Dermis microvascular lymphatic vessel endothelial cell (primary cell): ENCODE measurements around the gene SCNM1. TPM values are rescaled to one million over a fixed set of nuclear protein-coding genes. Genes with fewer than 3 reads are reported as not detected.
A peak's percentile ranks its signal among the peaks of the same experiment; 100 is the strongest.
"Not testable (repeated sequence)": the region's sequence is repeated elsewhere in the genome, so short reads cannot be mapped to it uniquely, and the experiment has no call there.

ENCODE experiments used
- DNase-seq, 2 donors: peaks; one replicate each; pipeline versions ENCODE4 v3.0.0 to v3.0.0-alpha.2; 2010; ENCODE audit warnings: low read depth in 2 of 2
- total RNA-seq: library from RNA; depleted of rRNA; stranded (reverse); fragments of >200 nt; gene quantifications from 2 replicates; pipeline ENCODE4 v1.2.1, GENCODE V29; 2014

Gene SCNM1
- total RNA-seq, 1 donor from 2014 or later, result 17.5 TPM

- DNase-seq, result no peak
These were observed 27.4 kb downstream of the SCNM1 start for GRCh38 chr1:151193304-151193703.

- no peak for DNase-seq
These were observed 27.9 kb downstream of the SCNM1 start for GRCh38 chr1:151193856-151194255.

GRCh38 chr1:151194894-151195594 is 29.1 kb downstream of the SCNM1 start:
- peak; percentile 38 to 78 for DNase-seq

GRCh38 chr1:151196292-151196800 is 30.4 kb downstream of the SCNM1 start:
- peak; percentile 77 to 88 for DNase-seq

- peak in 1 of 2 donors; percentile 34 for DNase-seq
These were observed 31.9 kb downstream of the SCNM1 start for GRCh38 chr1:151197863-151198253.

- DNase-seq, result peak; percentile 96 to 98
These were observed 32.5 kb downstream of the SCNM1 start, which contains the start of gene PIP5K1A for GRCh38 chr1:151198254-151199127. PIP5K1A (plus strand) TSS chr1:151198552; CDS start chr1:151198997, 445 bp downstream.

GRCh38 chr1:151199873-151200581 is 34.1 kb downstream of the SCNM1 start:
- peak in 1 of 2 donors; percentile 58 for DNase-seq

- DNase-seq, result not testable (repeated sequence)
These were observed 39.5 kb downstream of the SCNM1 start for GRCh38 chr1:151205381-151205965.

GRCh38 chr1:151210830-151211229 is 44.9 kb downstream of the SCNM1 start:
- no peak for DNase-seq

GRCh38 chr1:151211972-151212705 is 46.2 kb downstream of the SCNM1 start:
- no peak for DNase-seq

GRCh38 chr1:151213560-151213959 is 47.6 kb downstream of the SCNM1 start:
- DNase-seq, result no peak

Other genes starting within 250 kb of the SCNM1 start
- gene SETDB1, start 239.8 kb upstream of the SCNM1 start, total RNA-seq, result 25.9 and 32.9 TPM in 2 replicates
- gene CERS2, start 191.3 kb upstream of the SCNM1 start, total RNA-seq, result 64.7 and 92.7 TPM in 2 replicates
- gene ANXA9, start 183.9 kb upstream of the SCNM1 start, total RNA-seq, result not detected in 2 replicates
- 9.0 and 9.5 TPM in 2 replicates for gene MINDY1, start 159.2 kb upstream of the SCNM1 start, total RNA-seq
- gene PRUNE1, start 157.7 kb upstream of the SCNM1 start, total RNA-seq, result 4.0 and 8.0 TPM in 2 replicates
- under 0.01 and 0.13 TPM in 2 replicates for gene BNIPL, start 129.6 kb upstream of the SCNM1 start, total RNA-seq
- gene C1orf56, start 118.4 kb upstream of the SCNM1 start, total RNA-seq, result 1.0 and 1.1 TPM in 2 replicates
- gene CDC42SE1, start 106.5 kb upstream of the SCNM1 start, total RNA-seq, result 42.2 and 61.4 TPM in 2 replicates
- 1.3 and 1.8 TPM in 2 replicates for gene MLLT11, start 105.7 kb upstream of the SCNM1 start, total RNA-seq
- 5.6 and 6.4 TPM in 2 replicates for gene GABPB2, start 95.4 kb upstream of the SCNM1 start, total RNA-seq
- 3.1 and 6.2 TPM in 2 replicates for gene SEMA6C, start 19.5 kb upstream of the SCNM1 start, total RNA-seq
- 0.13 TPM in 1 of 2 replicates, not detected in the other for gene TNFAIP8L2, start 9.5 kb upstream of the SCNM1 start, total RNA-seq
- gene LYSMD1, start 242 bp upstream of the SCNM1 start, total RNA-seq, result 3.2 and 3.5 TPM in 2 replicates
- 0.25 TPM in 1 of 2 replicates, not detected in the other for gene TMOD4, start 9.8 kb downstream of the SCNM1 start, total RNA-seq
- gene VPS72, start 24.1 kb downstream of the SCNM1 start, total RNA-seq, result 40.8 and 42.1 TPM in 2 replicates
- 32.6 and 44.3 TPM in 2 replicates for gene PIP5K1A, start 32.4 kb downstream of the SCNM1 start, total RNA-seq
- 192 and 200 TPM in 2 replicates for gene PSMD4, start 88.6 kb downstream of the SCNM1 start, total RNA-seq
- 5.8 and 9.7 TPM in 2 replicates for gene ZNF687, start 116.2 kb downstream of the SCNM1 start, total RNA-seq
- gene PI4KB, start 161.3 kb downstream of the SCNM1 start, total RNA-seq, result 29.7 and 38.1 TPM in 2 replicates
- 40.7 and 48.7 TPM in 2 replicates for gene RFX5, start 181.1 kb downstream of the SCNM1 start, total RNA-seq
- 0.13 and 0.25 TPM in 2 replicates for gene SELENBP1, start 206.6 kb downstream of the SCNM1 start, total RNA-seq
- 435 and 447 TPM in 2 replicates for gene PSMB4, start 233.4 kb downstream of the SCNM1 start, total RNA-seq